DMS 273 (cell line): Measurements from ENCODE around the gene RASA4.
"Not testable (repeated sequence)": the region's sequence is repeated elsewhere in the genome, so short reads cannot be mapped to it uniquely, and the experiment has no call there.

Experiments used
- DNase-seq: peaks from one replicate; lab custom pipeline; 2025; ENCODE audit not compliant: unreplicated experiment; lab: John Stamatoyannopoulos, UW

Gene RASA4

GRCh38 chr7:102609734-102610133 is 6.8 kb downstream of the RASA4 start:
- DNase-seq: not testable (repeated sequence)

GRCh38 chr7:102606848-102607247 is 9.7 kb downstream of the RASA4 start:
- DNase-seq: not testable (repeated sequence)

GRCh38 chr7:102604431-102605145 is 12.0 kb downstream of the RASA4 start:
- DNase-seq: not testable (repeated sequence)

GRCh38 chr7:102602317-102602716 is 14.2 kb downstream of the RASA4 start:
- not testable (repeated sequence) for DNase-seq

- DNase-seq: not testable (repeated sequence)
Observed at GRCh38 chr7:102599699-102600098, 16.9 kb downstream of the RASA4 start.

DNA sequence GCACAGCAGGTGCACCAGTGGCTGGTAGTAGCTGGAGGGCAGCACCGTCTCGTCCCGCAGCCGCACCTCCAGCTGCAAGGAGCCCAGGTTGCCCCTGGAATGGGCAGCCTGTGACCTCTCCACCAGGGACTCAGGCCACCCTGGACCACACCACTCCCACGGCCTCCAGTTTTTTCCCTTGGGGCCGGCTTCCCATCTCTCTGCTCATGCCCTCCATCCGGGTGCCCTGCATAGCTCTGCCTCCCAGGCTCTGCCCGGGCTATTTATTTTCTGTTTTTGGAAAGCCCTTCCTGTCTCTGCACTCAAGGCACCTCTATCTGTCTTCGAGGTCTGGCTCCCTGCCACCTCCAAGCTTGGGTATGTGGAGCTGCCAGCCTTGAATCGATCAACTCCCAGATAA is 20.5 kb downstream of the RASA4 start:
- DNase-seq: not testable (repeated sequence)

- not testable (repeated sequence) for DNase-seq
Observed at GRCh38 chr7:102593637-102594334, 22.8 kb downstream of the RASA4 start.

GRCh38 chr7:102592477-102593019 is 24.0 kb downstream of the RASA4 start:
- DNase-seq: not testable (repeated sequence)

GRCh38 chr7:102589857-102590256 is 26.7 kb downstream of the RASA4 start:
- DNase-seq: not testable (repeated sequence)

DNA sequence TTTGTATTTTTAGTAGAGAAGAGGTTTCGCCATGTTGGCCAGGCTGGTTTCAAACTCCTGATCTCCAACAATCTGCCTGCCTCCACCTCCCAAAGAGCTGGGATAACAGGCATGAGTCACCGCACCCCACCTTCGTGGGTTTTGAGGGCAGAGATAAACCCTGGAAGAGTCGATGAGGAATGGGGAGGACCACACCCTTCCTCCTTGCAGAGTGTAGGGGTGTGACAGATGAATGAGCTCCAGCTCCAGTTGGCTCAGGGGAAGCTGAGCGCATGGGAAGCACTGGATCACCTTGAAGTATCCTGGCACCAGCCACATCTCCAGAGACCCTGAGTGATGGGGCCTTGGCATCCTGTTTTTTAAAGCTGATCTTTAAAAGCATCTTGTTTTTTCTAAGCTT is 33.1 kb downstream of the RASA4 start:
- not testable (repeated sequence) for DNase-seq

GRCh38 chr7:102581722-102582121 is 34.8 kb downstream of the RASA4 start:
- DNase-seq: not testable (repeated sequence)

DNA sequence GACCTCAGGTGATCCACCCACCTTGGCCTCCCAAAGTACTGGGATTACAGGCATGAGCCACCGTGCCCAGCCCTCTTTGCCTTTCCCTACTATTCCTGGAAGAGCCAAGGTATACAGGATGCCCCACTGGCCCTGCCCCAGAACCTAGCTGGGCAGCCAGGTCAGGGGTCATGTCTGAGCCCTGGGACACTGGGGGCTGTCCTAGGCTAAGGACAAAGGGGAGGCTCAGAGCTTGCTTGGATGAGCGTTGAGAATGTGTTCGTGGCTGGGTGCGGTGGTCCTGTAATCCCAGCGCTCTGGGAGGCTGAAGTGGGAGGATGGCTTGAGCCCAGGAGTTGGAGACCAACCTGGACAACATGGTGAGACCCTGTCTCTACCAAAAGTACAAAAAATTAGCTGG is 38.1 kb downstream of the RASA4 start:
- not testable (repeated sequence) for DNase-seq

- DNase-seq: not testable (repeated sequence)
Observed at GRCh38 chr7:102577315-102578240, 39.0 kb downstream of the RASA4 start.

DNA sequence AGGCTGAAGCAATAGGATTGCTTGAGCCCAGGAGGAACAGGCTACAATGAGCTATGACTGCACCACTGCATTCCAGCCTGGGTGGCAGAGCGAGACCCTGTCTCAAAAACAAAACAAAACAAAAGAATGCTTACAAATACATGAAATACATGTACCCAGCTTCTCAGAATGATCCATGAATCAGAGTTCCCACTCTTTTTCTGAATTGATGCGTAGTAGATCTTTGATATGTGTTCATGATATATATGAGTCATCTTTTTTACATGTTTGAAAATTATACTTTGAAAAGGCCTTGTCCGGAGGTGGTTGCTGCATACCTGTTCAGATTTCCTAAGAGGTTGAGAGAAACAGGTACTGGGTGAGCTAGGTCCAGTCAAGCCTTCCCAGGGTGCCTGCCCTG is 40.2 kb downstream of the RASA4 start:
- DNase-seq: not testable (repeated sequence)

DNA sequence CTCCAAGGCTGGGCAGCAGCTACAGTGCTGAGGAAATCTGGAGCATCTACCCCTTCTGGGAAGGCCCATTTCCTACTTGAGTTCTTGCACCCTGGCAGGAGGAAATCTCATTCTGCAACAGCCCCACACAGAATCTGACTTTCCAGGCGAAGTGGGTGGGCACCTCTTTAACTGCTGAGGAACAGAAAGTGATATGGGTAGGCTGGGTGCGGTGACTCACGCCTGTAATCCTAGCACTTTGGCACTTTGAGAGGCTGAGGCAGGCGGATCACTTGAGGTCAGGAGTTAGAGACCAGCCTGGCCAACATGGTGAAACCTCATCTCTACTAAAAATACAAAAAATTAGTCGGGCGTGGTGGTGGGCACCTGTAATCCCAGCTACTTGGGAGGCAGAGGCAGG is 41.9 kb downstream of the RASA4 start:
- not testable (repeated sequence) for DNase-seq

DNA sequence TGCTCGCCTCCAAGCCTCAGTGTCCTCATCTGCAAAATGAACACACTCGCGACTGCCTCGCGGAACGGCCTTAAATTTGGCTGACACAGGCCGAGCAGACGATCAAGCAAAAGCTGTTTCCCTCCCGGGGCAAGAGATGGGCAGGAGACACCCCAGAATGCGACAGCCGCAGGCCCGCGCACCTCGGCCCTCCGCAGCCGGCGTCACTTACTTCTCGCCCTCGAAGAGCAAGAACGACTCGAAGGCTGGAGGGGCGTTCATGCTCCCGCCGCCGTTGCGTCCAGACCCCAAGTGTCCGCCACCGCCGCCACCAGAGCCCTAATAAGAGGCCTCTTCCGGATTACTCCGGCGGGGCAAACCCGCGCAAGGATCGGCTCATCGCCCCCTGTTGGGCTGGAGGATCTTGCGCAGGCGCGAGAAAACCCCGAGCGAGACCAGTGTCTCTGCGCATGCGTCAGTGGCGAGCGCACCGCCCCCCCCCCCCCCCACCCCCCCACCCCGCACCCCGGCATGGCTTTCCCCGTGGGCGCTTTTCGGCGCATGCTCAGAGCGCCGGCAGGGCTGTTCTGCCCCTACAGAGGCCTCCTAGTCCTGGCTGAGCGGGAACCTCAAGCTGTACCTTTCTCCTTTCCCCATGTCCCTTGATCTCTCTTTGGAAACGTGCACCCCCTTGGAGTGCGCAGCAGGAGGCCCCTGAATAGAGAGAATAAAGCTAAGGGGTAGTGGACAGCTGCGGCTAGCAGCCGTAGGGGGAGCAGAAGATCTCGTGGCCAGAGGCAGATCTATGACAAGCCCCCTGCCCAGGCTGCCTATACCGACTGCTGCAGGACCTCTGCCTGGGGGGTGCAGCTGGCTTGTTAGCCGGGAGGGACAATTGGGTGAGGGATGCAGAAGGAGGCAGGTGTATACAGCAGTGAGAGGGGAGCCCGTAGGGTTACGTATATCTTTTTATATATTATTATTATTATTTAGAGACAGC is 44.0 kb downstream of the RASA4 start, which contains the start of gene POLR2J3:
POLR2J3 (minus strand) TSS at position 323 of the 979 bp plus-strand sequence; CDS start at position 261, 62 bp downstream.
- not testable (repeated sequence) for DNase-seq

GRCh38 chr7:102568620-102569019 is 47.9 kb downstream of the RASA4 start:
- not testable (repeated sequence) for DNase-seq

DNA sequence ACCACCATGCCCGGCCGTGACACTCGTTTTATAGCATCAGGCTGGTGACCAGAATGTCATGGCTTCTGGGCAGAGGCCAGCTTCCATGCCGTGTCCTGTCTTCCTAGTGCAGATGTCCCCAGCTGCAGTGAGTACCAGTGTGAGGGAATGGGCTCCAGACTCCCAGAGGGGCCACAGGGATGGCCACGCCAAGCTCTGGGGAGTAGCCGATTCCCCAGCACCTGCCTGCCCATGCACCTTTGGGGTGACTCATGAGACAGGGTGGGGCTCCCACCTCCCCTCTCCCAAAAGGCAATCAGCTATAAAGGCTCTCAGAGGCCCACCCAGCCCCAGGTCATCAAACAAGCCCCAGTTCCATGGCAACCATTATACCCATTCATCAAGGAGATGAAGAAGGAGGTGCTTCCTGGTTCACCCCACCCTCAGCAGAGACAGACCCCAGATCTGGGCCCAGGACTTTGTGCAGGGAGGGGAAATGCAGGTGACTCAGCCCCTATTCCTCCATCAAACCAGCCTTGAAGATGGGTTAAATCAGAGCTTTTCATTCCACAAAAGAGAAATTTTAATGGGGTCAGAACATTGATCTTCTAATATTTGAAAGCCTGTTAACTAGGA is 65.6 kb downstream of the RASA4 start, which contains the start of gene SPDYE2:
SPDYE2 (plus strand) TSS at position 419 of the 615 bp plus-strand sequence. CDS start 2,030 bp downstream, outside the sequence.
- DNase-seq: not testable (repeated sequence)

DNA sequence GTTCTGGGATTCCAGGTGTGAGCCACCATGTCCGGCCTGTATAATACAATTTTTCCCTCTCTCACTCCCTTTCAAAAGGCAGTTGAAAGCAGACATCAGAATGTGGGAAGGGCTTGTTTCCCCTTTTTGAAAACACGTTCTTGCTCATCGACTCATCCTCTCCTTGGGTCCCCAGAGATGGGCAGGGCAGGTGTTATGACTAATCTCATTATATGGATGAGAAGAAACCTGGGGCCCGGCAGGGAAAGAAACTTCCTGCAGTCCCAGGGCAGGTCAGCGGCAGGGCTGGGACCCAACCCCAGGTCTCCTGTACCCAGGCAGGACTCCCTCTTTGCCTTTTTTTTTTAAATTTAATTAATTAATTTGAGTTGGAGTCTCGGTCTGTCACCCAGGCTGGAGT is 70.2 kb downstream of the RASA4 start:
- DNase-seq: not testable (repeated sequence)
